SKM-1 (cell line): Measurements from ENCODE around the gene GGTA1.
"Not testable (repeated sequence)": the region's sequence is repeated elsewhere in the genome, so short reads cannot be mapped to it uniquely, and the experiment has no call there.

Source experiments
- DNase-seq: peaks from one replicate; lab custom pipeline; 2025; ENCODE audit not compliant: unreplicated experiment; lab: John Stamatoyannopoulos, UW

Gene GGTA1

GRCh38 chr9:121499427-121500164 lies at the start of gene GGTA1:
TSS of gene GGTA1 (minus strand) at chr9:121499844. CDS start at chr9:121467922, 31,922 bp downstream.
- no peak for DNase-seq

GRCh38 chr9:121548666-121549065 lies 49.0 kb upstream of the GGTA1 start:
- DNase-seq: no peak

- DNase-seq: peak; percentile 63
Measured at GRCh38 chr9:121545875-121546423, 46.3 kb upstream of the GGTA1 start.

- no peak for DNase-seq
Measured at GRCh38 chr9:121545150-121545874, 45.7 kb upstream of the GGTA1 start.

- DNase-seq: no peak
Measured at GRCh38 chr9:121542025-121542424, 42.4 kb upstream of the GGTA1 start.

GRCh38 chr9:121541256-121541655 lies 41.6 kb upstream of the GGTA1 start:
- DNase-seq: no peak

- no peak for DNase-seq
Measured at GRCh38 chr9:121538221-121538620, 38.6 kb upstream of the GGTA1 start.

- no peak for DNase-seq
Measured at GRCh38 chr9:121537283-121537682, 37.6 kb upstream of the GGTA1 start.

- DNase-seq: no peak
Measured at GRCh38 chr9:121532881-121533280, 33.2 kb upstream of the GGTA1 start.

GRCh38 chr9:121529237-121529987 lies 29.8 kb upstream of the GGTA1 start:
- DNase-seq: no peak

GRCh38 chr9:121528642-121529041 lies 29.0 kb upstream of the GGTA1 start:
- no peak for DNase-seq

- no peak for DNase-seq
Measured at GRCh38 chr9:121527371-121527770, 27.7 kb upstream of the GGTA1 start.

GRCh38 chr9:121519688-121520087 lies 20.0 kb upstream of the GGTA1 start:
- not testable (repeated sequence) for DNase-seq

- no peak for DNase-seq
Measured at GRCh38 chr9:121518634-121519033, 19.0 kb upstream of the GGTA1 start.

- DNase-seq: not testable (repeated sequence)
Measured at GRCh38 chr9:121513166-121513565, 13.5 kb upstream of the GGTA1 start.

- DNase-seq: no peak
Measured at GRCh38 chr9:121510766-121511550, 11.3 kb upstream of the GGTA1 start.

- DNase-seq: no peak
Measured at GRCh38 chr9:121509180-121509579, 9.5 kb upstream of the GGTA1 start.

- no peak for DNase-seq
Measured at GRCh38 chr9:121508415-121508814, 8.8 kb upstream of the GGTA1 start.

GRCh38 chr9:121505903-121506735 lies 6.5 kb upstream of the GGTA1 start:
- DNase-seq: no peak

GRCh38 chr9:121503444-121503843 lies 3.8 kb upstream of the GGTA1 start:
- DNase-seq: no peak
